ENCODE results near the gene LAMA5.

The LAMA5 gene

GRCh38 chr20:62259294-62259565 is 107.9 kb downstream of the LAMA5 start:
- no peak for DNase-seq
- no peak overlapping the region for H3K9ac ChIP-seq (ENCODE audit: low read length)
- no peaks in the 10 kb centered on the region for H3K27me3 ChIP-seq (ENCODE audit: insufficient read depth, low read length, poor library complexity)
- H4K8ac ChIP-seq (ENCODE audit: low read depth, low read length): no peak overlapping the region
- H3K27ac ChIP-seq (ENCODE audit: low read depth, low read length): no peak overlapping the region
- no peak overlapping the region for H3K4me3 ChIP-seq (ENCODE audit: low read length)
- no peaks in the 10 kb centered on the region for H3K79me2 ChIP-seq (ENCODE audit: control insufficient read depth, insufficient read depth, low read length)
- H2BK15ac ChIP-seq (replicated peaks; ENCODE audit: low read depth): no peak overlapping the region
- H3K79me1 ChIP-seq (ENCODE audit: low read length): peaks cover 2% of the 10 kb centered on the region
- no peaks in the 10 kb centered on the region for H3K36me3 ChIP-seq (ENCODE audit: control insufficient read depth, insufficient read depth, low read length)
- H3K4ac ChIP-seq (ENCODE audit: low read depth, low read length): no peak overlapping the region
- H3K4me2 ChIP-seq (ENCODE audit: low read length): no peak overlapping the region
- no peaks in the 10 kb centered on the region for H3K4me1 ChIP-seq (ENCODE audit: control insufficient read depth, low read depth, low read length)
- no peak overlapping the region for H4K5ac ChIP-seq (ENCODE audit: low read length)
- H2BK120ac ChIP-seq (ENCODE audit: low read depth, low read length): no peak overlapping the region
- no peak overlapping the region for H2BK5ac ChIP-seq (ENCODE audit: low read length)
- H2AK5ac ChIP-seq (ENCODE audit: low read length): no peak overlapping the region
- no CpG with 5 or more reads among the region's 8 CpGs for WGBS (ENCODE audit: extremely low coverage, insufficient coverage, low lambda C conversion rate)
- no peak overlapping the region for H3K23ac ChIP-seq (ENCODE audit: low read length)
- H3K56ac ChIP-seq (ENCODE audit: low read length): no peak overlapping the region
- no peak overlapping the region for H3K18ac ChIP-seq (ENCODE audit: low read length)
